NCI-H748 (cell line): ENCODE data around the gene SPIRE1.

Experiments used
- DNase-seq: peaks from one replicate; lab custom pipeline; 2025; ENCODE audit not compliant: unreplicated experiment; lab: John Stamatoyannopoulos, UW

Gene SPIRE1

GRCh38 chr18:12657684-12658425, at the start of gene SPIRE1:
SPIRE1 (minus strand) TSS chr18:12658107; CDS start chr18:12657866, 241 bp downstream.
- peak; percentile 88 for DNase-seq

GRCh38 chr18:12703664-12704063, 45.8 kb upstream of the SPIRE1 start:
- peak; percentile 42 for DNase-seq

GRCh38 chr18:12703096-12703567, 45.2 kb upstream of the SPIRE1 start:
- DNase-seq, result no peak

- peak; percentile 91 for DNase-seq
Observed at GRCh38 chr18:12702221-12703095, 44.6 kb upstream of the SPIRE1 start, which contains the start of the genes CEP76 and PSMG2. CEP76 (minus strand) TSS chr18:12702723; CDS start chr18:12702548, 175 bp downstream. PSMG2 (plus strand) TSS chr18:12703042; CDS start chr18:12703108, 66 bp downstream.

GRCh38 chr18:12701161-12701560, 43.3 kb upstream of the SPIRE1 start:
- DNase-seq, result no peak

GRCh38 chr18:12699747-12700146, 41.8 kb upstream of the SPIRE1 start:
- DNase-seq, result peak; percentile 30

GRCh38 chr18:12694032-12694431, 36.1 kb upstream of the SPIRE1 start:
- DNase-seq, result no peak

GRCh38 chr18:12692206-12692605, 34.3 kb upstream of the SPIRE1 start:
- no peak for DNase-seq

GRCh38 chr18:12689256-12689850, 31.4 kb upstream of the SPIRE1 start:
- no peak for DNase-seq

- DNase-seq, result peak; percentile 23
Observed at GRCh38 chr18:12686100-12686499, 28.2 kb upstream of the SPIRE1 start.

GRCh38 chr18:12679183-12679786, 21.4 kb upstream of the SPIRE1 start:
- DNase-seq, result no peak

- no peak for DNase-seq
Observed at GRCh38 chr18:12668041-12668440, 10.1 kb upstream of the SPIRE1 start.

GRCh38 chr18:12659904-12660605, 2.1 kb upstream of the SPIRE1 start:
- peak; percentile 66 for DNase-seq

- peak; percentile 78 for DNase-seq
Observed at GRCh38 chr18:12658426-12659138, 675 bp upstream of the SPIRE1 start.

- DNase-seq, result peak; percentile 76
Observed at GRCh38 chr18:12656938-12657683, 796 bp downstream of the SPIRE1 start.

- peak; percentile 33 for DNase-seq
Observed at GRCh38 chr18:12656605-12656937, 1.3 kb downstream of the SPIRE1 start.

GRCh38 chr18:12654971-12655370, 2.9 kb downstream of the SPIRE1 start:
- no peak for DNase-seq

GRCh38 chr18:12652861-12653401, 5.0 kb downstream of the SPIRE1 start:
- DNase-seq, result no peak

GRCh38 chr18:12651651-12652050, 6.3 kb downstream of the SPIRE1 start:
- no peak for DNase-seq
